ENCODE data around the gene DCLRE1A.

Gene DCLRE1A

GRCh38 chr10:113806503-113806902 lies 47.4 kb downstream of the DCLRE1A start:
- H3K4me2 ChIP-seq (ENCODE audit: low read length, poor library complexity, severe bottlenecking): no peak overlapping the region
- no peak overlapping the region for H3K27ac ChIP-seq (ENCODE audit: low read length, poor library complexity, severe bottlenecking)
- no peak overlapping the region for H3K4ac ChIP-seq (ENCODE audit: low read depth in 1 of 2, low read length in 2 of 2)
- no peak overlapping the region for H4K8ac ChIP-seq (ENCODE audit: low read length)
- H2AK5ac ChIP-seq (ENCODE audit: low read length, severe bottlenecking): no peak overlapping the region
- no peak overlapping the region for H4K91ac ChIP-seq (ENCODE audit: low read length)
- no peaks in the 10 kb centered on the region for H3K36me3 ChIP-seq (ENCODE audit: control insufficient read depth in 1 of 2, insufficient read depth in 2 of 2, low read depth in 1 of 2, low read length in 2 of 2)
- H2BK15ac ChIP-seq (ENCODE audit: low read depth, poor library complexity, severe bottlenecking): no peak overlapping the region
- H3K9me3 ChIP-seq (ENCODE audit: control insufficient read depth, low read length): no peaks in the 10 kb centered on the region
- 94% methylated on average over 3 of the region's 4 CpGs for WGBS
- no peak overlapping the region for H3K9ac ChIP-seq (ENCODE audit: low read length)
- no peak overlapping the region for H2BK5ac ChIP-seq (ENCODE audit: low read depth, low read length, poor library complexity, severe bottlenecking)
- H3K27me3 ChIP-seq (ENCODE audit: control insufficient read depth in 1 of 2, insufficient read depth in 1 of 2, low read length in 2 of 2): peaks cover 0 to 51% of the 10 kb centered on the region in 2 experiments
- no peak overlapping the region for H2BK120ac ChIP-seq (ENCODE audit: low read depth, low read length)
- DNase-seq: no peak
- H2AFZ ChIP-seq (ENCODE audit: low read depth, low read length): no peak overlapping the region
- no peak overlapping the region for H3K4me3 ChIP-seq (ENCODE audit: insufficient read depth in 1 of 2, low read depth in 1 of 2, low read length in 2 of 2)
- no peak overlapping the region for H3K14ac ChIP-seq (ENCODE audit: low read length in 2 of 2)
- H3K4me1 ChIP-seq (ENCODE audit: control insufficient read depth, insufficient read depth, low read depth, low read length): no peaks in the 10 kb centered on the region
- H3K18ac ChIP-seq (ENCODE audit: low read depth in 1 of 2, low read length in 2 of 2): no peak overlapping the region
- no peak overlapping the region for H2BK12ac ChIP-seq (ENCODE audit: low read length in 2 of 2)
- no peaks in the 10 kb centered on the region for H3K79me1 ChIP-seq (replicated peaks; ENCODE audit: low read length, poor library complexity, severe bottlenecking)
- no peak overlapping the region for H3K23ac ChIP-seq (ENCODE audit: low read length in 2 of 2)

GRCh38 chr10:113802997-113803396 lies 50.9 kb downstream of the DCLRE1A start:
- Histone ChIP-seq H3K23ac (ENCODE audit: low read length in 2 of 2) (no peak overlapping the region), H3K4me1 (ENCODE audit: control insufficient read depth, insufficient read depth, low read depth, low read length) (no peaks in the 10 kb centered on the region), H3K18ac (ENCODE audit: low read depth in 1 of 2, low read length in 2 of 2) (no peak overlapping the region), H2AK5ac (ENCODE audit: low read length, severe bottlenecking) (no peak overlapping the region), H3K36me3 (ENCODE audit: control insufficient read depth in 1 of 2, insufficient read depth in 2 of 2, low read depth in 1 of 2, low read length in 2 of 2) (no peaks in the 10 kb centered on the region), H3K9ac (ENCODE audit: low read length) (no peak overlapping the region), H3K79me1 (replicated peaks; ENCODE audit: low read length, poor library complexity, severe bottlenecking) (no peaks in the 10 kb centered on the region), H4K8ac (ENCODE audit: low read length) (no peak overlapping the region), H2AFZ (ENCODE audit: low read depth, low read length) (no peak overlapping the region), H3K27ac (ENCODE audit: low read length, poor library complexity, severe bottlenecking) (no peak overlapping the region), H3K27me3 (ENCODE audit: control insufficient read depth in 1 of 2, insufficient read depth in 1 of 2, low read length in 2 of 2) (peaks cover 0 to 51% of the 10 kb centered on the region in 2 experiments), H2BK15ac (ENCODE audit: low read depth, poor library complexity, severe bottlenecking) (no peak overlapping the region), H2BK5ac (ENCODE audit: low read depth, low read length, poor library complexity, severe bottlenecking) (no peak overlapping the region), H3K14ac (ENCODE audit: low read length in 2 of 2) (no peak overlapping the region), H3K9me3 (ENCODE audit: control insufficient read depth, low read length) (no peaks in the 10 kb centered on the region), H2BK12ac (ENCODE audit: low read length in 2 of 2) (no peak overlapping the region), H3K4ac (ENCODE audit: low read depth in 1 of 2, low read length in 2 of 2) (no peak overlapping the region), H2BK120ac (ENCODE audit: low read depth, low read length) (no peak overlapping the region), H3K4me2 (ENCODE audit: low read length, poor library complexity, severe bottlenecking) (no peak overlapping the region), H4K91ac (ENCODE audit: low read length) (no peak overlapping the region), H3K4me3 (ENCODE audit: insufficient read depth in 1 of 2, low read depth in 1 of 2, low read length in 2 of 2) (no peak overlapping the region)
- 80% methylated on average over 4 of the region's 4 CpGs for WGBS
- DNase-seq: no peak

GRCh38 chr10:113801569-113801968 lies 52.3 kb downstream of the DCLRE1A start:
- no peak overlapping the region for H2BK5ac ChIP-seq (ENCODE audit: low read depth, low read length, poor library complexity, severe bottlenecking)
- H3K4ac ChIP-seq (ENCODE audit: low read depth in 1 of 2, low read length in 2 of 2): no peak overlapping the region
- no peak overlapping the region for H3K14ac ChIP-seq (ENCODE audit: low read length in 2 of 2)
- H3K4me1 ChIP-seq (ENCODE audit: control insufficient read depth, insufficient read depth, low read depth, low read length): no peaks in the 10 kb centered on the region
- H2BK12ac ChIP-seq (ENCODE audit: low read length in 2 of 2): no peak overlapping the region
- H4K91ac ChIP-seq (ENCODE audit: low read length): no peak overlapping the region
- no peak overlapping the region for H3K27ac ChIP-seq (ENCODE audit: low read length, poor library complexity, severe bottlenecking)
- no peak overlapping the region for H2AFZ ChIP-seq (ENCODE audit: low read depth, low read length)
- peaks cover 0 to 53% of the 10 kb centered on the region in 2 experiments for H3K27me3 ChIP-seq (ENCODE audit: control insufficient read depth in 1 of 2, insufficient read depth in 1 of 2, low read length in 2 of 2)
- no peaks in the 10 kb centered on the region for H3K9me3 ChIP-seq (ENCODE audit: control insufficient read depth, low read length)
- H3K18ac ChIP-seq (ENCODE audit: low read depth in 1 of 2, low read length in 2 of 2): no peak overlapping the region
- no peak for DNase-seq
- H4K8ac ChIP-seq (ENCODE audit: low read length): no peak overlapping the region
- H3K4me2 ChIP-seq (ENCODE audit: low read length, poor library complexity, severe bottlenecking): no peak overlapping the region
- no peak overlapping the region for H3K9ac ChIP-seq (ENCODE audit: low read length)
- H3K79me1 ChIP-seq (replicated peaks; ENCODE audit: low read length, poor library complexity, severe bottlenecking): no peaks in the 10 kb centered on the region
- H2AK5ac ChIP-seq (ENCODE audit: low read length, severe bottlenecking): no peak overlapping the region
- H3K23ac ChIP-seq (ENCODE audit: low read length in 2 of 2): no peak overlapping the region
- H2BK120ac ChIP-seq (ENCODE audit: low read depth, low read length): no peak overlapping the region
- H2BK15ac ChIP-seq (ENCODE audit: low read depth, poor library complexity, severe bottlenecking): no peak overlapping the region
- 90% methylated on average over 6 of the region's 6 CpGs for WGBS
- no peak overlapping the region for H3K4me3 ChIP-seq (ENCODE audit: insufficient read depth in 1 of 2, low read depth in 1 of 2, low read length in 2 of 2)
- H3K36me3 ChIP-seq (ENCODE audit: control insufficient read depth in 1 of 2, insufficient read depth in 2 of 2, low read depth in 1 of 2, low read length in 2 of 2): no peaks in the 10 kb centered on the region

GRCh38 chr10:113791691-113792090 lies 62.2 kb downstream of the DCLRE1A start:
- no peak overlapping the region for H3K4ac ChIP-seq (ENCODE audit: low read depth in 1 of 2, low read length in 2 of 2)

More at GRCh38 chr10:113791691-113792090, 62.2 kb downstream of the DCLRE1A start:
- no peak overlapping the region for H3K4me2 ChIP-seq (ENCODE audit: low read length, poor library complexity, severe bottlenecking)
- H4K91ac ChIP-seq (ENCODE audit: low read length): no peak overlapping the region
- H2BK120ac ChIP-seq (ENCODE audit: low read depth, low read length): no peak overlapping the region
- no peak overlapping the region for H3K14ac ChIP-seq (ENCODE audit: low read length in 2 of 2)
- no peak overlapping the region for H2BK5ac ChIP-seq (ENCODE audit: low read depth, low read length, poor library complexity, severe bottlenecking)
- H3K79me1 ChIP-seq (replicated peaks; ENCODE audit: low read length, poor library complexity, severe bottlenecking): no peaks in the 10 kb centered on the region
- no peak overlapping the region for H2AFZ ChIP-seq (ENCODE audit: low read depth, low read length)
- H2AK5ac ChIP-seq (ENCODE audit: low read length, severe bottlenecking): no peak overlapping the region
- H3K27me3 ChIP-seq (ENCODE audit: control insufficient read depth in 1 of 2, insufficient read depth in 1 of 2, low read length in 2 of 2): peaks cover 5 to 58% of the 10 kb centered on the region in 2 experiments
- no peak overlapping the region for H4K8ac ChIP-seq (ENCODE audit: low read length)
- H3K9ac ChIP-seq (ENCODE audit: low read length): no peak overlapping the region
- H3K18ac ChIP-seq (ENCODE audit: low read depth in 1 of 2, low read length in 2 of 2): no peak overlapping the region
- 88% methylated on average over 2 of the region's 2 CpGs for WGBS
- no peak for DNase-seq
- H3K4me1 ChIP-seq (ENCODE audit: control insufficient read depth, insufficient read depth, low read depth, low read length): peaks cover 4% of the 10 kb centered on the region
- no peak overlapping the region for H3K4me3 ChIP-seq (ENCODE audit: insufficient read depth in 1 of 2, low read depth in 1 of 2, low read length in 2 of 2)
- no peak overlapping the region for H3K23ac ChIP-seq (ENCODE audit: low read length in 2 of 2)
- H3K27ac ChIP-seq (ENCODE audit: low read length, poor library complexity, severe bottlenecking): no peak overlapping the region
- no peak overlapping the region for H2BK15ac ChIP-seq (ENCODE audit: low read depth, poor library complexity, severe bottlenecking)
- H3K9me3 ChIP-seq (ENCODE audit: control insufficient read depth, low read length): no peaks in the 10 kb centered on the region
- H3K36me3 ChIP-seq (ENCODE audit: control insufficient read depth in 1 of 2, insufficient read depth in 2 of 2, low read depth in 1 of 2, low read length in 2 of 2): no peaks in the 10 kb centered on the region
- no peak overlapping the region for H2BK12ac ChIP-seq (ENCODE audit: low read length in 2 of 2)

Measured in mesenchymal stem cell (in vitro differentiated cells and primary cell).